Loucy (cell line): Measurements from ENCODE around the gene RIIAD1.

Experiments used
- H2AFZ ChIP-seq: fragments of 200-600 bp; sonication (generic); 2 replicates; pipeline ENCODE4 v1.6.0; 2016; ENCODE audit warnings: antibody characterized with exemption, mild to moderate bottlenecking, low read length, moderate library complexity
- H3F3A ChIP-seq: fragments of 200-600 bp; 2 replicates; pipeline ENCODE4 v1.6.0; 2016; ENCODE audit warnings: antibody characterized with exemption, low read depth, mild to moderate bottlenecking
- H3K27me3 ChIP-seq: fragments of 200-600 bp; sonication (generic); 2 replicates; pipeline ENCODE4 v1.6.1; 2014; ENCODE audit warnings: low read length, mild to moderate bottlenecking; ENCODE audit not compliant: insufficient read depth, poor library complexity, severe bottlenecking
- H3K36me3 ChIP-seq: fragments of 200-600 bp; sonication (generic); 2 replicates; pipeline ENCODE4 v1.6.1; 2016; ENCODE audit warnings: low read length; ENCODE audit not compliant: insufficient read depth
- H3K4me1 ChIP-seq: fragments of 200-600 bp; sonication (generic); 2 replicates; pipeline ENCODE4 v1.5.1; 2014; ENCODE audit warnings: low read length, mild to moderate bottlenecking; ENCODE audit not compliant: insufficient read depth, poor library complexity, severe bottlenecking
- H3K4me2 ChIP-seq: fragments of 200-600 bp; sonication (generic); 2 replicates; pipeline ENCODE4 v1.6.0; 2014; ENCODE audit warnings: antibody characterized with exemption, low read length, low read depth, mild to moderate bottlenecking; ENCODE audit not compliant: poor library complexity, severe bottlenecking
- H3K4me3 ChIP-seq: fragments of 200-600 bp; sonication (generic); 2 replicates; pipeline ENCODE4 v1.5.1; 2014; ENCODE audit warnings: low read length, mild to moderate bottlenecking, mixed read lengths; ENCODE audit not compliant: poor library complexity, severe bottlenecking
- H3K79me2 ChIP-seq: fragments of 200-600 bp; sonication (generic); 2 replicates; pipeline ENCODE4 v1.6.1; 2014; ENCODE audit warnings: low read length; ENCODE audit not compliant: insufficient read depth
- H3K9ac ChIP-seq: fragments of 200-600 bp; sonication (generic); 2 replicates; pipeline ENCODE4 v1.6.0; 2014; ENCODE audit warnings: mild to moderate bottlenecking, low read depth, low read length, moderate library complexity; ENCODE audit not compliant: poor library complexity, severe bottlenecking
- H3K9me2 ChIP-seq: fragments of 200-600 bp; sonication (generic); replicated peaks from 2 replicates; pipeline ENCODE4 v1.6.1; 2016; ENCODE audit warnings: low read depth, low read length, mixed read lengths
- H3K9me3 ChIP-seq: fragments of 200-600 bp; sonication (generic); 2 replicates; pipeline ENCODE4 v1.6.1; 2014; ENCODE audit warnings: mild to moderate bottlenecking, antibody characterized with exemption, low read length, low read depth; ENCODE audit not compliant: insufficient read depth
- H4K20me1 ChIP-seq: fragments of 200-600 bp; sonication (generic); 2 replicates; pipeline ENCODE4 v1.6.0; 2014; ENCODE audit warnings: antibody characterized with exemption, low read length, mild to moderate bottlenecking; ENCODE audit not compliant: insufficient read depth, poor library complexity, severe bottlenecking
- CTCF ChIP-seq: fragments of 200-600 bp; sonication (generic); conservative IDR thresholded peaks from 2 replicates; pipeline ENCODE4 v1.5.1; 2014; ENCODE audit warnings: mild to moderate bottlenecking, antibody characterized with exemption, low read length
- EZH2phosphoT487 ChIP-seq: fragments of 200-600 bp; IDR thresholded peaks from 2 replicates; pipeline ENCODE4 v1.6.1; 2018; ENCODE audit warnings: antibody characterized with exemption, mild to moderate bottlenecking, moderate library complexity, borderline replicate concordance

Gene RIIAD1

DNA sequence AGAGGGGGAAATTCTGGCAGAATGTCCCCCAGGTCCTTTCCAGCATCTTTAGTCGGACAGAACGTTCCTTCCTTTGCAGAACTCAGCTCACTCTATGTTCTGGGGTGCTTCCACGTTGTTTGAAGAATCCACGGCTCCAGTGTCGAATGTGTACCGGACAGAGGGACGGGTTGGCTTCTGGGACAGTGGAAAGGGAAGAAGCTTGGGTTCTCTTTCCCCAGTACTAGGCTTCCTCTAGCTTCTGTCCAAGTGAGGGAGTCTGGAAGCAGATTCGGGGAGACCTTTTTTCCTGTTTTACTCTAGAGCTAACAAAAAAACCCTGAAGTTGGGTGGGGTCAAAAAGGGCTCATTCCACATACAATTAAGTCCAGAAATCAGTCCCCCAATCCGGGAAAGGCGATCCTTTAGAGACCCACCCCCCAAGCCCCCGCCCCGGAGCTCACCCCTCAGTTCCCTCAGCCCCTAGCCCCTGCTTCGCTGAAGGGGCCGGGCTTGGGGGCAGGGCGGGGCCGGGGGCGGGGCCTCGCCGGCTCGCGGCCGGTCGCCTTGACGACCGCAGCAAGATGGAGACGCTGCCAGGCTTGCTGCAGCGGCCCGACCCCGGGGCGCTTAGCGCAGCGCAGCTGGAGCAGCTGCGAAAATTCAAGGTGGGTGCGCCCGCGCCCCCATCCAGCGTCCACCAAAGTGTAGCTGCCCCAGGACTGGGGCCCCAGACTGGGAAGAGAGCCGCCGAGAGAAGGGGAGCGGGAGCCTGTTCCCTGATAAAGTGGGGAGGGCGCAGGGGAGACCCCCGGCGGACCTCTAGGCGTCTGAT lies at the start of gene RIIAD1:
Gene RIIAD1, plus strand, starts transcription at position 549 of the 814 bp plus-strand sequence. Its CDS starts 15 bp downstream, at position 564.
- H3K27me3 ChIP-seq = no peaks in the 10 kb centered on the region
- H3K9me3 ChIP-seq = no peaks in the 10 kb centered on the region
- no peaks in the 10 kb centered on the region for H3F3A ChIP-seq
- peaks cover 7% of the 10 kb centered on the region for H3K4me1 ChIP-seq
- peak within 1 kb of the TSS; percentile 66 for H3K4me3 ChIP-seq
- no peaks in the 10 kb centered on the region for H3K79me2 ChIP-seq
- TF ChIP-seq CTCF = peak; percentile 67
- no peak for TF ChIP-seq EZH2phosphoT487
- H2AFZ ChIP-seq = peak within 1 kb of the TSS; percentile 71
- no peaks in the 10 kb centered on the region for H3K9me2 ChIP-seq
- H3K36me3 ChIP-seq = no peaks in the 10 kb centered on the region
- H4K20me1 ChIP-seq = no peaks in the 10 kb centered on the region
- H3K4me2 ChIP-seq = peak within 1 kb of the TSS; percentile 76
- no peak within 1 kb of the TSS for H3K9ac ChIP-seq

- Histone ChIP-seq H3K4me2 (no peak overlapping the region), H3K4me3 (no peak overlapping the region), H3K4me1 (no peaks in the 10 kb centered on the region), H3K9me3 (no peaks in the 10 kb centered on the region), H3K9me2 (no peaks in the 10 kb centered on the region), H3K27me3 (no peaks in the 10 kb centered on the region), H2AFZ (no peak overlapping the region), H3K9ac (no peak overlapping the region), H3K79me2 (no peaks in the 10 kb centered on the region), H3F3A (no peaks in the 10 kb centered on the region), H4K20me1 (peaks cover 3% of the 10 kb centered on the region), H3K36me3 (peaks cover 33% of the 10 kb centered on the region; the same call in 1 of the 2 replicates)
- TF ChIP-seq CTCF (no peak), EZH2phosphoT487 (no peak)
Measured at GRCh38 chr1:151673407-151673806, 47.9 kb upstream of the RIIAD1 start.

GRCh38 chr1:151680391-151680790 lies 40.9 kb upstream of the RIIAD1 start:
- no peaks in the 10 kb centered on the region for H3K9me2 ChIP-seq
- TF ChIP-seq CTCF (no peak), EZH2phosphoT487 (no peak)
- H3K79me2 ChIP-seq = no peaks in the 10 kb centered on the region
- no peaks in the 10 kb centered on the region for H3K4me1 ChIP-seq
- H3K4me3 ChIP-seq = no peak overlapping the region
- H3F3A ChIP-seq = no peaks in the 10 kb centered on the region
- no peaks in the 10 kb centered on the region for H4K20me1 ChIP-seq
- no peak overlapping the region for H2AFZ ChIP-seq
- no peaks in the 10 kb centered on the region for H3K27me3 ChIP-seq
- no peak overlapping the region for H3K4me2 ChIP-seq
- H3K9me3 ChIP-seq = no peaks in the 10 kb centered on the region
- H3K9ac ChIP-seq = no peak overlapping the region
- H3K36me3 ChIP-seq = peaks cover 23% of the 10 kb centered on the region; the same call in 1 of the 2 replicates
